ENCODE results near the gene SNAP47.

Gene SNAP47

DNA sequence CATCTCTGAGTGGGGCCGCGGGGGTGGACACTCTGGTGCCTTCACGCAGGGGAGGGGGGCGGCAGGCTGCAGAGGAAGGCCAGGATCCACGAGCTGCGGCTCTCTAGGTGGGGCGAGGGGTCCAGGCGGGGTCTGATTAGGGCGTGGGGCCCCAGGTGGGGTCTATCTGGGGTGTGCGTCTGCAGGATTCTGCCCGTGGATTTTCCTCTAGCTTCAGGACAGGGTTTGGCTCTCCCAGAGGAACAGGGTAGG lies 6.4 kb upstream of the SNAP47 start:
- TF ChIP-seq CTCF (IDR thresholded peaks at IDR 0.05; ENCODE audit: low read depth, low read length): no peak
- H3K4me3 ChIP-seq (replicated peaks in 1 of 2; ENCODE audit: low read depth in 2 of 2, low read length in 2 of 2): peak overlapping the region; percentile 51 to 65
- no peak for DNase-seq (ENCODE audit: low read depth in 2 of 2)

- no peak for TF ChIP-seq CTCF (IDR thresholded peaks at IDR 0.05; ENCODE audit: low read depth, low read length)
- H3K4me3 ChIP-seq (replicated peaks in 1 of 2; ENCODE audit: low read depth in 2 of 2, low read length in 2 of 2): peak overlapping the region in 1 of 2 donors; percentile 65
- DNase-seq (ENCODE audit: low read depth in 2 of 2): no peak
These were observed 5.9 kb upstream of the SNAP47 start for GRCh38 chr1:227729144-227729880.

GRCh38 chr1:227729881-227730629 lies 5.2 kb upstream of the SNAP47 start:
- H3K4me3 ChIP-seq (replicated peaks in 1 of 2; ENCODE audit: low read depth in 2 of 2, low read length in 2 of 2): no peak overlapping the region
- DNase-seq (ENCODE audit: low read depth in 2 of 2): peak; percentile 66 to 73
- peak; percentile 89 for TF ChIP-seq CTCF (IDR thresholded peaks at IDR 0.05; ENCODE audit: low read depth, low read length)

DNA sequence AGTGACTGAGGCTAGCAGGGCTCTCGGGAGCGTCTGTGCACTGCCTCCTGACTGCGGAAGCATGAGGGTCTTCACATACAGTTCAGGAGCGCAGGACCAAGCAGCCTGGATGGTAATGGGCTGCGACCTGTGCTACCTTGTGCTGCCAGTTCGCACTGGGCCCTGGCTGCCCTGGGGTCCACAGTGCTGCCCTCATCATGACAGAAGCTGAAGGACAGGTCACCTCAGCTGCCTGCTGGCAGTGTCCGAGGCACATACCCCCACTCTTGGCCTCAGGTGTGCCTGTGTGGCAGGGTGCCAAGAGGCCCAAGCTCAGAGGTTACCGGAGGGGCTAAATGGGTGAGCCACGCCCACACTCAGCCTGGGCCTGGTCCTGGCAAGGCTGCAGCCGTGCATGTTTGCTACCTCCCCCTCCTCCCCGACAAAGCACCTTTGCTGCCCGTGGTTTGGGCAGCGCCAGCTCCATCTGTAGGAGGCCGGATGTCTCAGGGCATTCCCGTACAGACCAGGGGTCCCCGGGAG lies 4.5 kb upstream of the SNAP47 start:
- no peak for DNase-seq (ENCODE audit: low read depth in 2 of 2)

GRCh38 chr1:227731241-227731677 lies 4.0 kb upstream of the SNAP47 start:
- no peak for TF ChIP-seq CTCF (IDR thresholded peaks at IDR 0.05; ENCODE audit: low read depth, low read length)
- no peak overlapping the region for H3K4me3 ChIP-seq (replicated peaks in 1 of 2; ENCODE audit: low read depth in 2 of 2, low read length in 2 of 2)
- DNase-seq (ENCODE audit: low read depth in 2 of 2): no peak

More for the DNA sequence above, 4.5 kb upstream of the SNAP47 start:
- TF ChIP-seq CTCF (IDR thresholded peaks at IDR 0.05; ENCODE audit: low read depth, low read length): no peak
- H3K4me3 ChIP-seq (replicated peaks in 1 of 2; ENCODE audit: low read depth in 2 of 2, low read length in 2 of 2): no peak overlapping the region

- TF ChIP-seq CTCF (IDR thresholded peaks at IDR 0.05; ENCODE audit: low read depth, low read length): no peak
- DNase-seq (ENCODE audit: low read depth in 2 of 2): no peak
- H3K4me3 ChIP-seq (replicated peaks in 1 of 2; ENCODE audit: low read depth in 2 of 2, low read length in 2 of 2): no peak overlapping the region
These were observed 3.3 kb upstream of the SNAP47 start for GRCh38 chr1:227731696-227732585.
